ENCODE measurements around the gene POLL. TPM values are rescaled to one million over a fixed set of nuclear protein-coding genes. Genes with fewer than 3 reads are reported as not detected.

Gene POLL
- total and polyA plus RNA-seq, 2 donors (not counting 3 experiments of a cell fraction or from before 2014, with no cell fraction given): 34.3 to 42.3 TPM

GRCh38 chr10:101623528-101623927 lies 35.5 kb upstream of the POLL start:
- H3K4me2 ChIP-seq (ENCODE audit: insufficient read depth, low read length): no peak overlapping the region
- no peak overlapping the region for H3K27ac ChIP-seq (ENCODE audit: insufficient read depth, low read depth, low read length)
- H3K79me2 ChIP-seq (ENCODE audit: control insufficient read depth, insufficient read depth, low read length): no peaks in the 10 kb centered on the region
- no peak overlapping the region for H3K9ac ChIP-seq (replicated peaks; ENCODE audit: extremely low read depth, insufficient read depth, low read length)
- H3K9me1 ChIP-seq (replicated peaks; ENCODE audit: control insufficient read depth, extremely low read depth, insufficient read depth, low read length): no peaks in the 10 kb centered on the region
- no peak overlapping the region for H3K4me3 ChIP-seq (replicated peaks in 1 of 3; ENCODE audit: insufficient read depth in 1 of 3, low read depth in 1 of 3, low read length in 3 of 3)
- H3K27me3 ChIP-seq (ENCODE audit: control insufficient read depth in 2 of 2, insufficient read depth in 2 of 2, low read length in 2 of 2): no peaks in the 10 kb centered on the region
- no peak for FAIRE-seq
- CTCF ChIA-PET: interaction anchor here (0.7 kb wide), 1 partner anchor 21 kb away, joined by 3 read pairs; no protein-coding TSS in a partner anchor
- no peaks in the 10 kb centered on the region for H4K20me1 ChIP-seq (replicated peaks; ENCODE audit: control insufficient read depth, extremely low read depth, insufficient read depth, low read length)
- intact Hi-C loops (cut with micrococcal nuclease) (no loop called here), dilution Hi-C loops (cut with MboI; ENCODE audit: extremely low pct_ligation_motif_present, low sequenced_read_pairs) (no loop called here)
- H2AFZ ChIP-seq (ENCODE audit: low read depth, low read length): no peak overlapping the region
- peaks cover 2 to 4% of the 10 kb centered on the region in 2 experiments for H3K36me3 ChIP-seq (ENCODE audit: control insufficient read depth in 2 of 2, extremely low read depth in 1 of 2, insufficient read depth in 2 of 2, low read length in 2 of 2)
- no peak for DNase-seq (ENCODE audit: low read depth, low spot score)
- BruUV-seq (replicated peaks): no TSS peak
- H3K9me3 ChIP-seq (replicated peaks; ENCODE audit: control insufficient read depth, insufficient read depth, low read length): no peaks in the 10 kb centered on the region
- no peak for TF ChIP-seq JUN (IDR thresholded peaks at IDR 0.05; ENCODE audit: borderline replicate concordance, insufficient read depth, insufficient read length, low read depth)
- no peak for TF ChIP-seq CTCF (IDR thresholded peaks at IDR 0.05; ENCODE audit: extremely low read depth in 1 of 2, insufficient read depth in 1 of 2, low read depth in 1 of 2, low read length in 2 of 2)
- TF ChIP-seq POLR2A (IDR thresholded peaks at IDR 0.05; ENCODE audit: low read depth, low read length): no peak
- TF ChIP-seq EZH2 (IDR thresholded peaks at IDR 0.05; ENCODE audit: borderline replicate concordance, low read depth, low read length, severe bottlenecking): no peak
- TF ChIP-seq GATA2 (IDR thresholded peaks at IDR 0.05; ENCODE audit: insufficient read depth, insufficient read length, low read depth, low read length): no peak
- TF ChIP-seq MYC (IDR thresholded peaks at IDR 0.05; ENCODE audit: low read depth, low read length): no peak
- TF ChIP-seq MAX (IDR thresholded peaks at IDR 0.05; ENCODE audit: insufficient read depth, insufficient read length): no peak
- no peak for TF ChIP-seq POLR2AphosphoS5 (IDR thresholded peaks at IDR 0.05; ENCODE audit: insufficient read depth, low read depth, low read length)
- no peak for TF ChIP-seq FOS (IDR thresholded peaks at IDR 0.05; ENCODE audit: borderline replicate concordance, insufficient read depth, low read length)
- POLR2A ChIA-PET: no interaction called here
- no peaks in the 10 kb centered on the region for H3K4me1 ChIP-seq (ENCODE audit: control insufficient read depth, extremely low read depth, insufficient read depth, low read length)

All from endothelial cell of umbilical vein (primary cell).